Right cardiac atrium (tissue), 5 donors: ENCODE data around the gene CABLES2. TPM values are rescaled to one million over a fixed set of nuclear protein-coding genes. Genes with fewer than 3 reads are reported as not detected.

ENCODE experiments used
- ATAC-seq, 2 donors: fragments of 200-7000 bp; cut with Tn5 transposase; one replicate each; pipeline versions ENCODE4 v1.8.0 to v1.9.1; 2020; ENCODE audit warnings: moderate library complexity in 2 of 2, mild to moderate bottlenecking in 1 of 2
- DNase-seq, 3 donors: peaks; one replicate each; pipeline ENCODE4 v3.0.0-alpha.2; 2020
- H3K27ac ChIP-seq: one replicate; pipeline ENCODE4 v1.5.1; 2013; ENCODE audit warnings: mild to moderate bottlenecking, low read length, control low read depth, moderate library complexity
- H3K27me3 ChIP-seq: one replicate; pipeline ENCODE4 v1.6.1; 2013; ENCODE audit not compliant: control insufficient read depth, insufficient read depth
- H3K4me1 ChIP-seq: one replicate; pipeline ENCODE4 v1.6.1; 2013; ENCODE audit warnings: low read length; ENCODE audit not compliant: control insufficient read depth, insufficient read depth
- H3K4me3 ChIP-seq: one replicate; pipeline ENCODE4 v1.5.1; 2013; ENCODE audit warnings: low read length, control low read depth
- H3K9me3 ChIP-seq: one replicate; pipeline ENCODE4 v1.6.1; 2013; ENCODE audit warnings: low read length; ENCODE audit not compliant: control insufficient read depth
- WGBS: extraction: QIAGEN DNeasy Blood & Tissue Kit; methylation state at CpG from one replicate; pipeline ENCODE4 v1.1.7; 2013; 5-methylcytosine and 5-hydroxymethylcytosine counted together
- intact Hi-C, 4 donors: fragments of 100-400 bp; cut with DNase I; formaldehyde crosslinking; loops; one replicate each; pipeline versions ENCODE4 v1.11.0 to v1.14.0; 2022 to 2023
- polyA plus RNA-seq: library from polyadenylated mRNA; stranded (reverse); fragments of 200-250 nt; gene quantifications from one replicate; pipeline ENCODE4 v1.2.3, GENCODE V29; 2013
- total RNA-seq, 4 donors: library from RNA; stranded (reverse); fragmentation: NEBNext Ultra II Directional; extraction: Animal tissue kit (Norgen Biotek cat#: 25700); gene quantifications; one replicate each; pipeline ENCODE4 v1.2.1, GENCODE V29; 2021
- donor health status: healthy with polysubstance abuse.
- donor health status: DM: no; HTN: yes; CAD: no.
- donor health status: DM: no; HTN: no; CAD: no.
- donor health status: DM: no; HTN: yes; CAD: no; lungs with severe emphysema.
- donor health status: DM: yes; HTN: yes; CAD: no.

Gene CABLES2
- total and polyA plus RNA-seq, 5 donors: 10.9 to 29.4 (median 14.9) TPM

- H3K4me3 ChIP-seq: no peak overlapping the region
- H3K4me1 ChIP-seq: no peaks in the 10 kb centered on the region
- intact Hi-C loops: loop anchor here in 1 of 4 donors (10.0 kb wide), 2 partner anchors 78 to 198 kb away; no protein-coding TSS in a partner anchor
- no peak overlapping the region for H3K27ac ChIP-seq
- no peak for ATAC-seq
- no peaks in the 10 kb centered on the region for H3K9me3 ChIP-seq
- no peaks in the 10 kb centered on the region for H3K27me3 ChIP-seq
- DNase-seq: no peak
- WGBS: 80% methylated on average over 43 of the region's 43 CpGs
Measured at GRCh38 chr20:62416651-62417637, 9.9 kb upstream of the CABLES2 start.

DNA sequence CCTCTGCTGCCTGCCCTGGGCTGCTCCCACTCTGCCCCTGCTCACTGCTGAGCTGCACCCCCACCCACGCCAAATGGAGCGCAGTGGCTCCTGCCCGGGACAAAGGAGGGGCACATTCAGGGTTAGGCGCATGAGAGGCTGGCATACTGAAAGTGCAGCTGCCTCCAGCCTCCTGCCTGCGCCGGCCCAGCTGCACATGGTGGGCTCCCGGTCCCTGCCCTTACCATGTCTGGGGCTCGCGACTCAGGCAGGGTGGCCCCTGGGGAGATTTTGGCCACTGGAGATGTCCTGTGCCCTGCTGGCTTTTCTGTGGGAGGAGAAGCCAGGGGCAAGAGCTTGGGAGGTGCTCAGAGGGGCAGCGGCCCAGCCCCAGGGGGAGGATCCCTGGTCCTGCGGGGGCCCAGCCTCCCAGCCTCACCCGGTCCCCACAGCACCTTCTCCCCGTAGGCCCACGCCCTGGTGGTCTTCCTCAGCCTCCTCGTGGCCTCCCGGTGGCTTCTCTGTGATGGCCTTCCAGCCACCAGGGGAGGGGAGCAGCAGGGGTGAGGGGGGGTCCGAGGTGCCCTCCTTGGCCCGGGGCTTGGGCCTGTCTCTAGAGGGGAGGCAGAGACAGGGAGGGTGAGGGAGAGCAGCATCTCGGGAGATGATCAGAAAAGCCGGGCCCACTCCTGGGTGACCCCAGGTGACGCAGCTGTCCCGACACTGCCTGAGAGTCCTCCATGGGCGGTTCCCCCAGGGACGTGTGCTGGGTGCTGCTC is 8.4 kb upstream of the CABLES2 start:
- no peaks in the 10 kb centered on the region for H3K9me3 ChIP-seq

GRCh38 chr20:62413896-62414481 is 6.9 kb upstream of the CABLES2 start:
- no peaks in the 10 kb centered on the region for H3K27me3 ChIP-seq
- no peak for ATAC-seq
- intact Hi-C loops: loop anchor here in 2 of 4 donors (5.0 to 10.0 kb wide), 3 partner anchors 73 to 201 kb away; no protein-coding TSS in a partner anchor
- no peak for DNase-seq
- 83% methylated on average over 22 of the region's 22 CpGs for WGBS
- no peaks in the 10 kb centered on the region for H3K4me1 ChIP-seq
- no peaks in the 10 kb centered on the region for H3K9me3 ChIP-seq
- H3K27ac ChIP-seq: no peak overlapping the region
- no peak overlapping the region for H3K4me3 ChIP-seq

More for the DNA sequence above, 8.4 kb upstream of the CABLES2 start:
- DNase-seq: no peak
- Histone ChIP-seq H3K27me3 (no peaks in the 10 kb centered on the region), H3K4me1 (no peaks in the 10 kb centered on the region), H3K4me3 (no peak overlapping the region), H3K27ac (no peak overlapping the region)
- ATAC-seq: no peak
- 79% methylated on average over 24 of the region's 24 CpGs for WGBS
- intact Hi-C loops: loop anchor here in 1 of 4 donors (10.0 kb wide), 2 partner anchors 79 to 199 kb away; no protein-coding TSS in a partner anchor

DNA sequence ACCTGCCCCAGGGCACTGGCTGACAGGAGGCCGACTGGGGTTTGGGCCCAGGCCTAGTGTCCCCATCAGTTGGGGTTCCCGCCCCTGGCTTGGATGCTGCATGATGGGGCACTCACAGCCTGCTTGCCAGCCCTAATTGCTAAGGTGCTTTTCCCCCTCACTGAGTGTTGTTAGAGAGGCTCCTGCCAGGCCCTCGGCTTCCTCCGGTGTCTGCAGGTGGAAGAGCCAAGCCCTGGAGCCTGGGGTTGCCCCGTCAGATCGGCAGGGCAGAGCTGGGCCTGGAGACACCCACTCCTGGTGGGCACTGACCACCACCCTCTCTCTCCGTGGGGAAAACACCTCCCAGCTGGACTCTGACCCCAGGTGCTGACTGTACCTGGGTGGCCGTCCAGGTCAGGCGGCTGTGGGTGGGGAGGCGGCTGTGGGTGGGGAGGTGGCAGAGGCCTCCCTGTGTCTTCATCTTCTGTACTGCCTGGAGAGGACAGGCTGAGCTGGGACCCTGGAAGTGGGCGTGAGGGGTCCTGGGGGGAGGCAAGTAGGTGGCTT is 6.0 kb upstream of the CABLES2 start:
- Histone ChIP-seq H3K27ac (no peak overlapping the region), H3K27me3 (no peaks in the 10 kb centered on the region), H3K9me3 (no peaks in the 10 kb centered on the region), H3K4me3 (no peak overlapping the region), H3K4me1 (no peaks in the 10 kb centered on the region)
- intact Hi-C loops: loop anchor here in 2 of 4 donors (5.0 to 10.0 kb wide), 3 partner anchors 74 to 202 kb away; no protein-coding TSS in a partner anchor
- ATAC-seq: no peak
- 90% methylated on average over 11 of the region's 11 CpGs for WGBS
- no peak for DNase-seq

DNA sequence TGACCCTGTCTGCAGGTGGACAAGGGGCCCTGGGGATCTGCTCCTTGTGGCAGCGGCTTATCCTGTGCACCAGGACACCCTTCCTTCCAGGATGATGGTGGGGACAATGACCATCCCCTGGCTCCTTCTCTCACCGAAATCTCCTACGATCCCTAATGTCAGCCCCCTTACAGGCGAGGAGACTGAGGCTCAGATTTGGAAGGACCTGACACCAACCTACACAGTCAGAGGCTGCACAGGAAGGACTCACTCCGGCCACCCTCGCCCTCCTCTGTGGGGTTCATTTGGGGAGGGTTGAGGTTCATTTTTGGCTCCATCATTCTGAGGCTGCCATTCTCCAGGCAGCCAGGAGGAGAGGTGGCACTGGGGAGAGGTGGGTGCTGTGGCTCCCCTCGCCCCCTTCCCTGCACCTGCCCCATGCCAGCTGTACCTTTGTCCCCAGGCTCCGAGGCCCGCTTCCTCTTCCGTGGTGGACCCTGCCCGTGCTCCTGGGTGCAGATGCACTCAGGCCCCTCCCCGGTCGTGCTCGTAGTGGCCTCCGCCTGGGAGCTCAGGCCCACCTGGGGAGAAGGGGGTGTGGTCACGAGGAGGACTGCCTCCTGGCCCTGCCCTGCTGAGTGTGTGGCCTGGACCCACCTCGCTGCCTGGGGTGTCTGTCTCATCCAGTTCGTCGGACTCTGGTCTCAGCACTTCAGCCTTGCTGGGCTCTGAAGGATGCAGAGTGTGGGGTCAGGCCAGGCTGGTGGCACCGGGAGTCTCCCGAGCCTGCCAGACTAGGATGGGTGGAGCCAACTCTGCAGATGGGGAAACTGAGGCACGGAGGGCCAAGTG is 5.3 kb upstream of the CABLES2 start:
- intact Hi-C loops: loop anchor here in 2 of 4 donors (5.0 to 10.0 kb wide), 3 partner anchors 75 to 202 kb away; no protein-coding TSS in a partner anchor
- H3K27me3 ChIP-seq: no peaks in the 10 kb centered on the region
- 78% methylated on average over 22 of the region's 22 CpGs for WGBS
- no peaks in the 10 kb centered on the region for H3K9me3 ChIP-seq
- no peak overlapping the region for H3K4me3 ChIP-seq
- ATAC-seq: no peak
- H3K4me1 ChIP-seq: no peaks in the 10 kb centered on the region
- DNase-seq: no peak
- no peak overlapping the region for H3K27ac ChIP-seq

GRCh38 chr20:62411479-62412193 is 4.6 kb upstream of the CABLES2 start:
- WGBS: 79% methylated on average over 24 of the region's 24 CpGs
- Histone ChIP-seq H3K4me1 (no peaks in the 10 kb centered on the region), H3K27me3 (no peaks in the 10 kb centered on the region), H3K27ac (no peak overlapping the region), H3K4me3 (no peak overlapping the region), H3K9me3 (no peaks in the 10 kb centered on the region)
- ATAC-seq: no peak
- intact Hi-C loops: loop anchor here in 2 of 4 donors (5.0 to 10.0 kb wide), 3 partner anchors 76 to 203 kb away; no protein-coding TSS in a partner anchor
- DNase-seq: no peak

- no peak overlapping the region for H3K27ac ChIP-seq
- DNase-seq (no peak), ATAC-seq (no peak)
- no peaks in the 10 kb centered on the region for H3K9me3 ChIP-seq
- H3K4me3 ChIP-seq: no peak overlapping the region
- 74% methylated on average over 19 of the region's 19 CpGs for WGBS
- no peaks in the 10 kb centered on the region for H3K27me3 ChIP-seq
- H3K4me1 ChIP-seq: peaks cover 2% of the 10 kb centered on the region
- intact Hi-C loops: loop anchor here in 2 of 4 donors (5.0 to 10.0 kb wide), 3 partner anchors 76 to 204 kb away; no protein-coding TSS in a partner anchor
Measured at GRCh38 chr20:62410746-62411478, 3.8 kb upstream of the CABLES2 start.

DNA sequence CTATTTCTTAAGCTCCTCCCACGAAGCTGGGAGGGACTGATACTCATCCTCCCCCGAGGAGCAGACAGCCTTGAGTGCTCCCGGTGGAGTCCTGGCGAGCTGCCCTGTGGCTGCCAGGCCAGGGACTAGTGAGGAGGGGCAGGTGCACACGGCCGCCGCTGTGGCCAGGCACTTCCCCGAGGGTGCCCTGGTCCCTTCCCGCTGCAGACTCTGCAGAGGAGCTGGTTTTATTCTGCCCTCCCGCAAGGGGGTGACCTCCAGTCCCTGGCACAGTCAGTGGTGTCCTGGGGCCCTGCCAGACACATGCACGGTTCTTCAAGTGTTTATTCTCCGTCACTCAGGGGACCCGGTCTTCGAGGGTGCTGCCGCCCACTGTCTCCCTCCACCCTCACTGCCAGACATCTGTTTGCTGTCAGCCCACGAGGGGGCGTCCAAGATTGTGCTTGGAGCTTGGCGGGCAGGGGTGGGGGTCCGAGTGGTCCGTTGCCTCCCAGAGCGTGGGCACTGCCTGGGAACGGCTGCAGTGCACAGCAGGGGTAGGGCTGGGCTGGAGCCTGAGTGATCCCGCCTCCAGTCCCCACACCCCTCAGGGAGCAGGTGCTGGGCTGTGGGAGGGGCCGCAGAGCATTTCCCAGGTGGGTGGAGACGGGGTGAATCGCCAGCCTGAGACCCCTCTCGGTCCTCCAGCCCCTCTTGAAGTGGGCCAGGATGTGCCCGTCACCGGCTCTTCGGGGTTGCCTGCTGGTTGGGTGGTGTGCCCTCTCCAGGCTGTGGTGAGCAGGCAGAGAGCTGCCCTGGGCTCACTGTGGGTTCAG is 3.1 kb upstream of the CABLES2 start:
- 11% methylated on average over 30 of the region's 30 CpGs for WGBS
- Histone ChIP-seq H3K27me3 (no peaks in the 10 kb centered on the region), H3K9me3 (no peaks in the 10 kb centered on the region), H3K4me3 (no peak overlapping the region), H3K27ac (no peak overlapping the region), H3K4me1 (peaks cover 4% of the 10 kb centered on the region)
- intact Hi-C loops: loop anchor here in 3 of 4 donors (5.0 to 10.0 kb wide), 4 partner anchors 77 to 212 kb away; no protein-coding TSS in a partner anchor
- DNase-seq (peak in 1 of 3 donors; percentile 76), ATAC-seq (no peak)
